B cell (primary cell): ENCODE data around the gene TMEM238. TPM values are rescaled to one million over a fixed set of nuclear protein-coding genes. Genes with fewer than 3 reads are reported as not detected.

Source experiments
- ATAC-seq: fragments of 200-7000 bp; cut with Tn5 transposase; one replicate; pipeline ENCODE4 v1.10.0; 2021; ENCODE audit warnings: low read depth, mild to moderate bottlenecking, moderate number of reproducible peaks, moderate library complexity
- CTCF ChIA-PET: fragments of 350-600 bp; sonication (Branson Sonifier 250); formaldehyde crosslinking; loops from one replicate; lab custom pipeline; 2021; ENCODE audit warnings: antibody characterized with exemption, inconsistent platforms; lab: Charles Lee
- POLR2A ChIA-PET: fragments of 350-600 bp; sonication (Branson Sonifier 250); formaldehyde crosslinking; loops from one replicate; lab custom pipeline; 2021; ENCODE audit warnings: antibody characterized with exemption; lab: Charles Lee
- DNase-seq: peaks from one replicate; pipeline ENCODE4 v3.0.0; 2013
- H2AFZ ChIP-seq: 2 replicates; pipeline ENCODE4 v1.6.1; 2012; ENCODE audit warnings: mild to moderate bottlenecking, low read depth, low read length; ENCODE audit not compliant: insufficient read depth, poor library complexity, severe bottlenecking
- H3K27ac ChIP-seq, 2 donors: 1 replicate in 1 of 2; 2 replicates in 1 of 2; pipeline ENCODE4 v1.5.1; 2012 to 2013; ENCODE audit warnings: low read length in 2 of 2, mild to moderate bottlenecking in 2 of 2, moderate library complexity in 1 of 2
- H3K27me3 ChIP-seq, 4 experiments: fragments of 200-600 bp in 1 of 4; sonication (generic) in 1 of 4; replicated peaks in 1 of 4; 1 replicate in 2 of 4; 2 replicates in 2 of 4; pipeline versions ENCODE4 v1.6.1 to v1.7.0; 2013 to 2016; ENCODE audit warnings: low read length in 3 of 4, mild to moderate bottlenecking in 2 of 4, mixed read lengths in 1 of 4, moderate library complexity in 1 of 4; ENCODE audit not compliant: insufficient read depth in 4 of 4, control insufficient read depth in 3 of 4; ENCODE audit errors: control extremely low read depth in 1 of 4
- H3K36me3 ChIP-seq, 2 experiments: replicated peaks in 1 of 2; 1 replicate in 1 of 2; 2 replicates in 1 of 2; pipeline versions ENCODE4 v1.6.1 to v1.7.1; 2013; ENCODE audit warnings: low read length in 1 of 2; ENCODE audit not compliant: insufficient read depth in 2 of 2, control insufficient read depth in 1 of 2; ENCODE audit errors: control extremely low read depth in 1 of 2, extremely low read depth in 1 of 2
- H3K4me1 ChIP-seq, 2 donors: fragments of 200-600 bp in 1 of 2; sonication (generic) in 1 of 2; 1 replicate in 1 of 2; 2 replicates in 1 of 2; pipeline versions ENCODE4 v1.5.1 to v1.6.1; 2013 to 2017; ENCODE audit warnings: low read length in 2 of 2; ENCODE audit not compliant: control insufficient read depth in 2 of 2, insufficient read depth in 2 of 2
- H3K4me2 ChIP-seq: replicated peaks from 2 replicates; pipeline ENCODE3; 2012; ENCODE audit warnings: mild to moderate bottlenecking, low read depth, low read length; ENCODE audit not compliant: poor library complexity, severe bottlenecking
- H3K4me3 ChIP-seq, 5 experiments: fragments of 200-600 bp in 1 of 5; sonication (generic) in 1 of 5; 1 replicate in 3 of 5; 2 replicates in 2 of 5; pipeline versions ENCODE4 v1.5.1 to v1.7.0; 2011 to 2016; ENCODE audit warnings: low read length in 4 of 5, mild to moderate bottlenecking in 4 of 5, low read depth in 2 of 5, control low read depth in 1 of 5, moderate library complexity in 1 of 5; ENCODE audit not compliant: insufficient read depth in 1 of 5; ENCODE audit errors: control extremely low read depth in 1 of 5, extremely low read depth in 1 of 5
- H3K79me2 ChIP-seq: fragments of 200-600 bp; sonication (generic); one replicate; pipeline ENCODE4 v1.6.0; 2016; ENCODE audit warnings: low read length; ENCODE audit not compliant: control insufficient read depth, insufficient read depth
- H3K9ac ChIP-seq: fragments of 200-600 bp; sonication (generic); 2 replicates; pipeline ENCODE4 v1.6.1; 2017; ENCODE audit warnings: mild to moderate bottlenecking, low read length, moderate library complexity
- H3K9me3 ChIP-seq, 3 donors: one replicate each; pipeline versions ENCODE4 v1.6.1 to v1.7.1; 2013; ENCODE audit warnings: low read length in 2 of 3; ENCODE audit not compliant: control insufficient read depth in 2 of 3, insufficient read depth in 1 of 3; ENCODE audit errors: control extremely low read depth in 1 of 3
- H4K20me1 ChIP-seq: 2 replicates; pipeline ENCODE4 v1.6.0; 2012; ENCODE audit warnings: mild to moderate bottlenecking, low read length; ENCODE audit not compliant: insufficient read depth, control insufficient read depth, poor library complexity, severe bottlenecking
- H3K27ac Mint-ChIP-seq: one replicate; pipeline ENCODE4 v1.8.0; 2021; ENCODE audit warnings: mixed read lengths
- H3K27me3 Mint-ChIP-seq: one replicate; pipeline ENCODE4 v1.8.0; 2021; ENCODE audit warnings: mixed read lengths
- H3K4me1 Mint-ChIP-seq: one replicate; pipeline ENCODE4 v1.8.0; 2021; ENCODE audit warnings: mixed read lengths
- H3K4me3 Mint-ChIP-seq: one replicate; pipeline ENCODE4 v1.8.0; 2021; ENCODE audit warnings: mixed read lengths
- H3K9me3 Mint-ChIP-seq: one replicate; pipeline ENCODE4 v1.8.0; 2022; ENCODE audit warnings: mixed read lengths; ENCODE audit not compliant: insufficient read depth
- EZH2 ChIP-seq: IDR thresholded peaks from 2 replicates; pipeline ENCODE4 v1.6.1; 2012; ENCODE audit warnings: borderline replicate concordance, low read depth, mild to moderate bottlenecking, moderate library complexity, low read length; ENCODE audit not compliant: insufficient read depth, poor library complexity, severe bottlenecking
- WGBS: methylation state at CpG from one replicate; pipeline ENCODE4 v1.1.5; 2013; ENCODE audit warnings: missing lambda C conversion rate; ENCODE audit not compliant: insufficient coverage; 5-methylcytosine and 5-hydroxymethylcytosine counted together
- intact Hi-C: fragments of 100-400 bp; cut with micrococcal nuclease; formaldehyde crosslinking; loops from one replicate; pipeline ENCODE4 v1.10.0; 2022
- polyA plus RNA-seq: library from polyadenylated mRNA; depleted of rRNA; stranded (reverse); fragments of >200 nt; gene quantifications from 2 replicates; pipeline ENCODE4 v1.2.3, GENCODE V29; 2012
- total RNA-seq, 2 donors: library from RNA; stranded (reverse); fragments of 120-200 nt in 1 of 2; gene quantifications; 1 replicate in 1 of 2; 2 replicates in 1 of 2; pipeline versions ENCODE4 v1.2.3 to v1.2.4, GENCODE V29; 2013 to 2022
- TF ChIP-seq, protein P1 (sequence below): fragments of 200-600 bp; IDR thresholded peaks from one replicate; pipeline ENCODE4 v1.8.0; 2022; ENCODE audit warnings: antibody characterized with exemption, mild to moderate bottlenecking

The TMEM238 gene
- total and polyA plus RNA-seq, 2 donors (not counting 1 experiment from before 2014, with no cell fraction given) = 0.76 to 4.7 TPM

DNA sequence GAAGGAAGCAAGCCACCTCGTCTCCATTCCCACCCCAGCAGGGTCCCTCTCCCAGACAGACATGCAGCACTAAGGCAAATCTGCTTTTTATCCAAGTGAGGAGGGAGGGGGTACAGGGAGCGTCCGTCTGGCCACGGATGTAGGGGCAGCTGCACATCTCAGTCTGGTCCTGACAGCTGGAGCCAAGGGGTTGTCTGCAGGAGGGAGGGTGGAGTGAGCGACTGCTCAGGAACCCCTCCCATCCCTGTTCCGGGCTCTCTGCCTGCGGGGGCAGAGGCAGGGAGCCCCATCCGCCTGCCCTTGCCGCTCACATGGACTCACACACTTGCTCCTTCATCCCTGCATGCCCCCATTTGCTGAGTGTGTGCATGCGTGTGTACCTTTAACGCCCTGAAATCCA lies 4.9 kb downstream of the TMEM238 start:
- no peak for DNase-seq
- Mint-ChIP-seq H3K27me3 (peaks cover 5% of the 10 kb centered on the region), H3K4me3 (no peak overlapping the region), H3K27ac (no peak overlapping the region), H3K4me1 (peaks cover 10% of the 10 kb centered on the region), H3K9me3 (no peaks in the 10 kb centered on the region)
- intact Hi-C loops = no loop called here
- WGBS = 89% methylated on average over 9 of the region's 11 CpGs
- ATAC-seq = no peak
- Histone ChIP-seq H3K36me3 (no peaks in the 10 kb centered on the region), H3K9ac (no peak overlapping the region), H3K9me3 (no peaks in the 10 kb centered on the region), H4K20me1 (peaks cover 6% of the 10 kb centered on the region), H3K4me2 (no peak overlapping the region), H3K27ac (no peak overlapping the region), H3K79me2 (peaks cover 11% of the 10 kb centered on the region), H3K27me3 (peaks cover 0 to 23% (median 10%) of the 10 kb centered on the region in 4 experiments), H2AFZ (no peak overlapping the region), H3K4me1 (peaks cover 6 to 11% of the 10 kb centered on the region in 2 donors), H3K4me3 (no peak overlapping the region)
- CTCF ChIA-PET = no interaction called here
- POLR2A ChIA-PET = interaction anchor here (0.6 kb wide), 1 partner anchor 248 kb away, joined by 6 read pairs; no protein-coding TSS in a partner anchor
- TF ChIP-seq, protein P1, sequence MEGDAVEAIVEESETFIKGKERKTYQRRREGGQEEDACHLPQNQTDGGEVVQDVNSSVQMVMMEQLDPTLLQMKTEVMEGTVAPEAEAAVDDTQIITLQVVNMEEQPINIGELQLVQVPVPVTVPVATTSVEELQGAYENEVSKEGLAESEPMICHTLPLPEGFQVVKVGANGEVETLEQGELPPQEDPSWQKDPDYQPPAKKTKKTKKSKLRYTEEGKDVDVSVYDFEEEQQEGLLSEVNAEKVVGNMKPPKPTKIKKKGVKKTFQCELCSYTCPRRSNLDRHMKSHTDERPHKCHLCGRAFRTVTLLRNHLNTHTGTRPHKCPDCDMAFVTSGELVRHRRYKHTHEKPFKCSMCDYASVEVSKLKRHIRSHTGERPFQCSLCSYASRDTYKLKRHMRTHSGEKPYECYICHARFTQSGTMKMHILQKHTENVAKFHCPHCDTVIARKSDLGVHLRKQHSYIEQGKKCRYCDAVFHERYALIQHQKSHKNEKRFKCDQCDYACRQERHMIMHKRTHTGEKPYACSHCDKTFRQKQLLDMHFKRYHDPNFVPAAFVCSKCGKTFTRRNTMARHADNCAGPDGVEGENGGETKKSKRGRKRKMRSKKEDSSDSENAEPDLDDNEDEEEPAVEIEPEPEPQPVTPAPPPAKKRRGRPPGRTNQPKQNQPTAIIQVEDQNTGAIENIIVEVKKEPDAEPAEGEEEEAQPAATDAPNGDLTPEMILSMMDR = no peak
- no peak for TF ChIP-seq EZH2

DNA sequence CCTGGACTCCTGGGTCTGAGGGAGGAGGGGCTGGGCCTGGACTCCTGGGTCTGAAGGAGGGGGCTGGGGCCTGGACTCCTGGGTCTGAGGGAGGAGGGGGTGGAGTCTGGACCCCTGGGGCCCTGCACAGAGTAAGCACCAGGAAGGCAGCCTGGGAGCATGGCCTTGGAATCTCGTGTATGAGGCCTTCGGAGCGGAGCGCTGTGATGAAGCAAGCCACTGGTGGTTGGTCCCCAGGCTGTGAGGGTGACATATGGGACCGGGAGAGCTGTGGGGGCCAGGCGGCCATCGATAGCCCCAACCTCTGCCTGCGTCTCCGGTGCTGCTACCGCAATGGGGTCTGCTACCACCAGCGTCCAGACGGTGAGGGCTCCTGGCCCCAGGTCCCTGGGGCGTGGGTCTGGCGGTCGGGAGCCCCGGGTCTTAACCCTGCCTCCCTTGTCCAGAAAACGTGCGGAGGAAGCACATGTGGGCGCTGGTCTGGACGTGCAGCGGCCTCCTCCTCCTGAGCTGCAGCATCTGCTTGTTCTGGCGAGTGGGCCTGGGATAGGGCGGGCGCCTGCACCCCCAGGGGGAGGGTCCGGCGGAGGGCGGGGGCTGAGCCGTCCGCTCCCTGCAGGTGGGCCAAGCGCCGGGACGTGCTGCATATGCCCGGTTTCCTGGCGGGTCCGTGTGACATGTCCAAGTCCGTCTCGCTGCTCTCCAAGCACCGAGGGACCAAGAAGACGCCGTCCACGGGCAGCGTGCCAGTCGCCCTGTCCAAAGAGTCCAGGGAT lies 6.5 kb downstream of the TMEM238 start:
- no peaks in the 10 kb centered on the region for H3K9me3 Mint-ChIP-seq
- peaks cover 4% of the 10 kb centered on the region for H3K4me1 Mint-ChIP-seq
- peaks cover 11% of the 10 kb centered on the region for H3K27me3 Mint-ChIP-seq
- H3K9ac ChIP-seq = no peak overlapping the region
- ChIA-PET CTCF (no interaction called here), POLR2A (no interaction called here)
- intact Hi-C loops = no loop called here
- no peak for DNase-seq
- WGBS = 62% methylated on average over 43 of the region's 43 CpGs
- no peak overlapping the region for H3K27ac ChIP-seq
- no peak overlapping the region for H3K27ac Mint-ChIP-seq
- H3K27me3 ChIP-seq = peaks cover 0 to 38% (median 13%) of the 10 kb centered on the region in 4 experiments
- H3K4me3 ChIP-seq = no peak overlapping the region
- no peak for ATAC-seq
- no peak overlapping the region for H2AFZ ChIP-seq
- peaks cover 0 to under 1% of the 10 kb centered on the region in 2 donors for H3K4me1 ChIP-seq
- H3K79me2 ChIP-seq = peaks cover 10% of the 10 kb centered on the region
- H3K9me3 ChIP-seq = peaks cover 0 to 7% (median 0%) of the 10 kb centered on the region in 3 donors
- H3K4me3 Mint-ChIP-seq = no peak overlapping the region
- H3K36me3 ChIP-seq = no peaks in the 10 kb centered on the region
- TF ChIP-seq EZH2 = no peak
- TF ChIP-seq, protein P1 = no peak
- H3K4me2 ChIP-seq = no peak overlapping the region
- no peaks in the 10 kb centered on the region for H4K20me1 ChIP-seq
